DOHH2 (cell line): ENCODE results near the gene HSPB2.

Experiments
- H3F3A ChIP-seq: fragments of 200-600 bp; sonication (generic), shearing (Covaris generic); 2 replicates; pipeline ENCODE4 v1.6.0; 2016; ENCODE audit warnings: antibody characterized with exemption, mild to moderate bottlenecking; ENCODE audit not compliant: control insufficient read depth, insufficient read depth
- H3K27ac ChIP-seq: fragments of 200-600 bp; sonication (generic); 2 replicates; pipeline ENCODE4 v1.5.1; 2014; ENCODE audit warnings: low read depth, mild to moderate bottlenecking, low read length, moderate library complexity
- H3K27me3 ChIP-seq: fragments of 200-600 bp; sonication (generic); 2 replicates; pipeline ENCODE4 v1.6.1; 2014; ENCODE audit warnings: mild to moderate bottlenecking, low read length, mixed read lengths; ENCODE audit not compliant: control insufficient read depth
- H3K36me3 ChIP-seq: fragments of 200-600 bp; sonication (generic); 2 replicates; pipeline ENCODE4 v1.6.1; 2014; ENCODE audit warnings: mild to moderate bottlenecking, low read length, moderate library complexity, mixed read lengths; ENCODE audit not compliant: control insufficient read depth
- H3K4me1 ChIP-seq: fragments of 200-600 bp; sonication (generic); 2 replicates; pipeline ENCODE4 v1.6.1; 2014; ENCODE audit warnings: mild to moderate bottlenecking, low read length, mixed read lengths; ENCODE audit not compliant: control insufficient read depth
- H3K4me2 ChIP-seq: fragments of 200-600 bp; sonication (generic); 2 replicates; pipeline ENCODE4 v1.6.0; 2014; ENCODE audit warnings: mild to moderate bottlenecking, low read length, moderate library complexity
- H3K4me3 ChIP-seq: fragments of 200-600 bp; sonication (generic); 2 replicates; pipeline ENCODE4 v1.5.1; 2014; ENCODE audit warnings: mild to moderate bottlenecking, low read length, mixed read lengths
- H3K79me2 ChIP-seq: fragments of 200-600 bp; sonication (generic); 2 replicates; pipeline ENCODE4 v1.6.1; 2014; ENCODE audit warnings: mild to moderate bottlenecking, low read length, mixed read lengths; ENCODE audit not compliant: control insufficient read depth
- H3K9me2 ChIP-seq: fragments of 200-600 bp; sonication (generic); replicated peaks from 2 replicates; pipeline ENCODE4 v1.6.1; 2014; ENCODE audit warnings: mild to moderate bottlenecking, low read length, mixed read lengths; ENCODE audit not compliant: control insufficient read depth
- H3K9me3 ChIP-seq: fragments of 200-600 bp; sonication (generic); 2 replicates; pipeline ENCODE4 v1.6.1; 2014; ENCODE audit warnings: antibody characterized with exemption, low read length, mixed read lengths; ENCODE audit not compliant: control insufficient read depth, insufficient read depth
- H4K20me1 ChIP-seq: fragments of 200-600 bp; sonication (generic); 2 replicates; pipeline ENCODE4 v1.6.0; 2014; ENCODE audit warnings: low read depth, mild to moderate bottlenecking, antibody characterized with exemption, low read length, moderate library complexity; ENCODE audit not compliant: control insufficient read depth, insufficient read depth
- EZH2phosphoT487 ChIP-seq: fragments of 200-600 bp; sonication (generic); IDR thresholded peaks from 2 replicates; pipeline ENCODE4 v1.6.1; 2017; ENCODE audit warnings: borderline replicate concordance, mild to moderate bottlenecking, antibody characterized with exemption, low read length, moderate library complexity, mixed read lengths
- TF ChIP-seq, protein P1 (sequence below): fragments of 200-600 bp; sonication (generic); IDR thresholded peaks from one replicate; pipeline ENCODE4 v1.5.1; 2014; ENCODE audit warnings: antibody characterized with exemption, mild to moderate bottlenecking, low read depth, low read length; ENCODE audit not compliant: poor library complexity, severe bottlenecking

HSPB2 gene

DNA sequence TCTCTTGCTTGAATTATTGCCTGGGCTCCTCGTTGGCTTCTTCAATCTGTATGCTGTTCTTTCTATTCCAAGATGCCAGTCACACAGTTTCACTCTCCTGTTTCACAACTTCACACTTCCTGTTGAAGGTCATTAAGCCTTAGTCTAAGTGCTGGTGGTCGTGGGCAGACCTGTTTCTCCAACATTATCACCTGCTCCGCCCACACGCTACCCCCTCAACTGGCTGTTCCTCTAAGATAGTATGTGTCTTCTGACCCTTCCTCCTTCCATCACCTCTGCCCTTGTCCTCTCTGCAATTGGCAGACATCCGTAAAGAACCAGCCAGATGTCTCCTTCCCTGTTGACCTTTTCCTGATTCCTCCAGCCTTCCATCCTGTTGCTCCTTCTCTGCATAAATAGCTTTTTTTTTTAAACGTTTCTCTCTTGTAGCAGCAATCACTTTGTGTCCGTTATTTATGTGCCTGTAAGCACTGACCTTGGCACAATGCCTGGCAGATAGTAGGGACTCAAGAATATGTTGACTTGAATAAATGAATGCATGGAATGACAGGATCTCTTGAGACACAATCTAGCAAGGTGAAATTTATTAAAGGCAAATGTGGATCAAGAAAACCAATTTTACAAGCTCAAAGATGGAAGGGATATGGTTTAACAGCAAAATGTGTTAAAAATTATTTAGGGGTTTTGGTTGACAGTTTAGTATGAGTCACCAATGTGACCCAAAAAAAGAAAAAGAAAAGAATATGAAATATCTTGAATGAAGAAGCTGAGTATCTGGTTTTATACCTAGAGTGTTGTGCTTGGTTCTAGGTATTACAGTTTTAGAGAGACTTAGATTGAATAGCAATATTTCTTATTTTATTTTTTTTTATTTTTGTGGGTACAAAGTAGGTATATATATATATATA, 37.2 kb downstream of the HSPB2 start:
- H3F3A ChIP-seq, result peaks cover 4% of the 10 kb centered on the region
- no peaks in the 10 kb centered on the region for H3K9me2 ChIP-seq
- H3K79me2 ChIP-seq, result no peaks in the 10 kb centered on the region
- no peak overlapping the region for H3K27ac ChIP-seq
- H3K4me3 ChIP-seq, result no peak overlapping the region
- H3K27me3 ChIP-seq, result no peaks in the 10 kb centered on the region
- H3K9me3 ChIP-seq, result no peaks in the 10 kb centered on the region
- no peak for TF ChIP-seq EZH2phosphoT487
- TF ChIP-seq, protein P1, sequence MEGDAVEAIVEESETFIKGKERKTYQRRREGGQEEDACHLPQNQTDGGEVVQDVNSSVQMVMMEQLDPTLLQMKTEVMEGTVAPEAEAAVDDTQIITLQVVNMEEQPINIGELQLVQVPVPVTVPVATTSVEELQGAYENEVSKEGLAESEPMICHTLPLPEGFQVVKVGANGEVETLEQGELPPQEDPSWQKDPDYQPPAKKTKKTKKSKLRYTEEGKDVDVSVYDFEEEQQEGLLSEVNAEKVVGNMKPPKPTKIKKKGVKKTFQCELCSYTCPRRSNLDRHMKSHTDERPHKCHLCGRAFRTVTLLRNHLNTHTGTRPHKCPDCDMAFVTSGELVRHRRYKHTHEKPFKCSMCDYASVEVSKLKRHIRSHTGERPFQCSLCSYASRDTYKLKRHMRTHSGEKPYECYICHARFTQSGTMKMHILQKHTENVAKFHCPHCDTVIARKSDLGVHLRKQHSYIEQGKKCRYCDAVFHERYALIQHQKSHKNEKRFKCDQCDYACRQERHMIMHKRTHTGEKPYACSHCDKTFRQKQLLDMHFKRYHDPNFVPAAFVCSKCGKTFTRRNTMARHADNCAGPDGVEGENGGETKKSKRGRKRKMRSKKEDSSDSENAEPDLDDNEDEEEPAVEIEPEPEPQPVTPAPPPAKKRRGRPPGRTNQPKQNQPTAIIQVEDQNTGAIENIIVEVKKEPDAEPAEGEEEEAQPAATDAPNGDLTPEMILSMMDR, result no peak
- no peaks in the 10 kb centered on the region for H4K20me1 ChIP-seq
- H3K36me3 ChIP-seq, result no peaks in the 10 kb centered on the region
- no peak overlapping the region for H3K4me2 ChIP-seq
- peaks cover 12% of the 10 kb centered on the region for H3K4me1 ChIP-seq

- Histone ChIP-seq H3F3A (peaks cover 4% of the 10 kb centered on the region), H3K27ac (no peak overlapping the region), H3K27me3 (no peaks in the 10 kb centered on the region), H3K4me1 (peaks cover 9% of the 10 kb centered on the region), H3K4me2 (no peak overlapping the region), H3K9me2 (no peaks in the 10 kb centered on the region), H3K36me3 (no peaks in the 10 kb centered on the region), H3K79me2 (no peaks in the 10 kb centered on the region), H3K9me3 (no peaks in the 10 kb centered on the region), H3K4me3 (no peak overlapping the region), H4K20me1 (no peaks in the 10 kb centered on the region)
- TF ChIP-seq, protein P1, result no peak
- TF ChIP-seq EZH2phosphoT487, result no peak
Observed at GRCh38 chr11:111951565-111951964, 39.0 kb downstream of the HSPB2 start.

- Histone ChIP-seq H3K4me3 (no peak overlapping the region), H4K20me1 (no peaks in the 10 kb centered on the region), H3K4me1 (no peaks in the 10 kb centered on the region), H3K9me2 (no peaks in the 10 kb centered on the region), H3F3A (no peaks in the 10 kb centered on the region), H3K9me3 (no peaks in the 10 kb centered on the region), H3K36me3 (no peaks in the 10 kb centered on the region), H3K27ac (no peak overlapping the region), H3K4me2 (no peak overlapping the region), H3K79me2 (no peaks in the 10 kb centered on the region), H3K27me3 (no peaks in the 10 kb centered on the region)
- TF ChIP-seq, protein P1, result no peak
- TF ChIP-seq EZH2phosphoT487, result no peak
Observed at GRCh38 chr11:111954154-111954553, 41.6 kb downstream of the HSPB2 start.
